ENCODE results near the gene NUCB1.
"Not testable (repeated sequence)": the region's sequence is repeated elsewhere in the genome, so short reads cannot be mapped to it uniquely, and the experiment has no call there.

Gene NUCB1

GRCh38 chr19:48899781-48900476 is at the start of gene NUCB1:
Gene NUCB1 (plus strand): TSS chr19:48900312. CDS start chr19:48900797, 485 bp downstream.
- peak; percentile 100 for DNase-seq

GRCh38 chr19:48852292-48852691 is 47.8 kb upstream of the NUCB1 start:
- no peak for DNase-seq

GRCh38 chr19:48853483-48853882 is 46.6 kb upstream of the NUCB1 start:
- DNase-seq, result no peak

- no peak for DNase-seq
Observed at GRCh38 chr19:48854103-48854502, 46.0 kb upstream of the NUCB1 start.

GRCh38 chr19:48856921-48857320 is 43.2 kb upstream of the NUCB1 start:
- DNase-seq, result no peak

- peak; percentile 77 to 88 for DNase-seq
Observed at GRCh38 chr19:48858984-48859710, 41.0 kb upstream of the NUCB1 start.

GRCh38 chr19:48859711-48860572 is 40.2 kb upstream of the NUCB1 start:
- DNase-seq, result no peak

GRCh38 chr19:48861313-48861712 is 38.8 kb upstream of the NUCB1 start:
- no peak for DNase-seq

- no peak for DNase-seq
Observed at GRCh38 chr19:48862827-48863226, 37.3 kb upstream of the NUCB1 start.

- no peak for DNase-seq
Observed at GRCh38 chr19:48866692-48867091, 33.4 kb upstream of the NUCB1 start.

- DNase-seq, result no peak
Observed at GRCh38 chr19:48867123-48867745, 32.9 kb upstream of the NUCB1 start.

- DNase-seq, result no peak
Observed at GRCh38 chr19:48867746-48868113, 32.4 kb upstream of the NUCB1 start.

GRCh38 chr19:48868114-48868886 is 31.8 kb upstream of the NUCB1 start, which contains the start of gene PLEKHA4:
Gene PLEKHA4 (minus strand): TSS chr19:48868617. CDS start chr19:48867620, 997 bp downstream.
- DNase-seq, result no peak

GRCh38 chr19:48870048-48870447 is 30.1 kb upstream of the NUCB1 start:
- no peak for DNase-seq

- DNase-seq, result not testable (repeated sequence)
Observed at GRCh38 chr19:48871471-48872181, 28.5 kb upstream of the NUCB1 start.

GRCh38 chr19:48872182-48872883 is 27.8 kb upstream of the NUCB1 start, which contains the start of gene PPP1R15A:
Gene PPP1R15A (plus strand): TSS chr19:48872421. CDS start chr19:48873234, 813 bp downstream.
- DNase-seq, result peak; percentile 98 to 99

GRCh38 chr19:48872884-48873475 is 27.1 kb upstream of the NUCB1 start:
- peak; percentile 75 to 77 for DNase-seq

- no peak for DNase-seq
Observed at GRCh38 chr19:48873476-48874302, 26.4 kb upstream of the NUCB1 start.
